HK-2 (cell line): ENCODE measurements around the gene DSTYK.
"Not testable (repeated sequence)": the region's sequence is repeated elsewhere in the genome, so short reads cannot be mapped to it uniquely, and the experiment has no call there.

Experiments used
- DNase-seq: peaks from one replicate; pipeline ENCODE4 v3.0.0-alpha.2; 2018; ENCODE audit not compliant: unreplicated experiment

DSTYK gene

GRCh38 chr1:205241366-205242030 lies 30.0 kb upstream of the DSTYK start:
- no peak for DNase-seq

- no peak for DNase-seq
Measured at GRCh38 chr1:205240569-205240968, 29.1 kb upstream of the DSTYK start.

- no peak for DNase-seq
Measured at GRCh38 chr1:205240118-205240517, 28.6 kb upstream of the DSTYK start.

GRCh38 chr1:205239078-205239477 lies 27.6 kb upstream of the DSTYK start:
- no peak for DNase-seq

GRCh38 chr1:205237526-205238484 lies 26.3 kb upstream of the DSTYK start:
- DNase-seq: no peak

- DNase-seq: no peak
Measured at GRCh38 chr1:205236951-205237475, 25.5 kb upstream of the DSTYK start.

GRCh38 chr1:205236526-205236925 lies 25.0 kb upstream of the DSTYK start:
- no peak for DNase-seq

GRCh38 chr1:205235951-205236350 lies 24.4 kb upstream of the DSTYK start:
- DNase-seq: no peak

- DNase-seq: not testable (repeated sequence)
Measured at GRCh38 chr1:205233986-205234385, 22.5 kb upstream of the DSTYK start.

- DNase-seq: no peak
Measured at GRCh38 chr1:205232945-205233397, 21.5 kb upstream of the DSTYK start.

GRCh38 chr1:205232127-205232820 lies 20.8 kb upstream of the DSTYK start:
- DNase-seq: no peak

- DNase-seq: no peak
Measured at GRCh38 chr1:205230982-205231381, 19.5 kb upstream of the DSTYK start.

GRCh38 chr1:205229916-205230700 lies 18.6 kb upstream of the DSTYK start:
- DNase-seq: no peak

- DNase-seq: peak; percentile 79
Measured at GRCh38 chr1:205229399-205229871, 17.9 kb upstream of the DSTYK start.

GRCh38 chr1:205228093-205228521 lies 16.6 kb upstream of the DSTYK start:
- DNase-seq: no peak

- peak; percentile 90 for DNase-seq
Measured at GRCh38 chr1:205227584-205228013, 16.1 kb upstream of the DSTYK start, which contains the start of gene TMCC2. TSS of gene TMCC2 (plus strand) at chr1:205227946. CDS start at chr1:205228565, 619 bp downstream.

- DNase-seq: no peak
Measured at GRCh38 chr1:205226868-205227583, 15.5 kb upstream of the DSTYK start.

GRCh38 chr1:205225901-205226765 lies 14.6 kb upstream of the DSTYK start:
- DNase-seq: no peak

- no peak for DNase-seq
Measured at GRCh38 chr1:205224736-205225135, 13.2 kb upstream of the DSTYK start.
